Measurements from ENCODE around the gene PTTG1.

Gene PTTG1

DNA sequence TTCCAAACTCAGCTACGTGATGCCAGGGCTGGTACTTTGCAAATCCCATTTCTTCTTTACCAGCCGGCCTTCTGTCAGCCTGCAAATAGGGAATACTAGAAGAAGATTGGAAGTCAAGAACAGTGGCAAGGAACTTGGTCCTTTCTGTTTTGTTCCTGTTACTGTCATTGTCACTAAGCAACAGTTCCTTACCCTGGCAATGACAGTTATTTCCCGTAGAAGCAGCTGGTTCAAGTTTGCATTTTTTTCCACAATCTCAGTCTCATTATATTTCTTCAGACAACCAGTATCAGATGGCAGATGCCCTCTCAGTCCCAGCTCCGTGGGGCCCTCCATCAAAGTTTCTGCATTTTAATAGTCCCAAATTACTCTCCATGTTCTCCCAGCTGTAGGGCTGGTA, 42.1 kb upstream of the PTTG1 start:
- no peak for DNase-seq (ENCODE audit: low read depth)
- TF ChIP-seq, protein P1, sequence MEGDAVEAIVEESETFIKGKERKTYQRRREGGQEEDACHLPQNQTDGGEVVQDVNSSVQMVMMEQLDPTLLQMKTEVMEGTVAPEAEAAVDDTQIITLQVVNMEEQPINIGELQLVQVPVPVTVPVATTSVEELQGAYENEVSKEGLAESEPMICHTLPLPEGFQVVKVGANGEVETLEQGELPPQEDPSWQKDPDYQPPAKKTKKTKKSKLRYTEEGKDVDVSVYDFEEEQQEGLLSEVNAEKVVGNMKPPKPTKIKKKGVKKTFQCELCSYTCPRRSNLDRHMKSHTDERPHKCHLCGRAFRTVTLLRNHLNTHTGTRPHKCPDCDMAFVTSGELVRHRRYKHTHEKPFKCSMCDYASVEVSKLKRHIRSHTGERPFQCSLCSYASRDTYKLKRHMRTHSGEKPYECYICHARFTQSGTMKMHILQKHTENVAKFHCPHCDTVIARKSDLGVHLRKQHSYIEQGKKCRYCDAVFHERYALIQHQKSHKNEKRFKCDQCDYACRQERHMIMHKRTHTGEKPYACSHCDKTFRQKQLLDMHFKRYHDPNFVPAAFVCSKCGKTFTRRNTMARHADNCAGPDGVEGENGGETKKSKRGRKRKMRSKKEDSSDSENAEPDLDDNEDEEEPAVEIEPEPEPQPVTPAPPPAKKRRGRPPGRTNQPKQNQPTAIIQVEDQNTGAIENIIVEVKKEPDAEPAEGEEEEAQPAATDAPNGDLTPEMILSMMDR (IDR thresholded peaks at IDR 0.05; ENCODE audit: control insufficient read depth, insufficient read depth, low read depth, low read length, missing control alignments): no peak
- H3K4me3 ChIP-seq (ENCODE audit: control insufficient read depth, low read depth, low read length): no peak overlapping the region

DNA sequence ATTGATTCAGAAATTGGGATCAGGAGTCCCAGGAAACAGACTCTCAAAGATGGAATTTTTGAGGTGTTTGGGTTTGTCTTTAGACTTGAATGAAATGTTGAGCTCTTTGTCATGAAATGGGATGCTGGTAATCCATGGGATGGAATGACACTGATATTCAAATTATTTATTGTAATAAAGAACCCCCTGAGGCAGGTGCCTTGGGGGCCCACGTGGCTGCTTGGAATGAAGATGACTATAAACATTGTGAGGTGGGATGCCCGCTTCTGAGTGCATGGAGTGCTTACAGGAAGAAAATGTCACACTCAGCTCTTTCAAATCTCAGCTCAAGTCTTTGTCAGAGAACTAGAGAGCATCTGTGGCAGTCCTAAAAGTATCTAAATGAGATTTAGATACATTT, 41.6 kb upstream of the PTTG1 start:
- TF ChIP-seq, protein P1 (IDR thresholded peaks at IDR 0.05; ENCODE audit: control insufficient read depth, insufficient read depth, low read depth, low read length, missing control alignments): no peak
- DNase-seq (ENCODE audit: low read depth): no peak
- no peak overlapping the region for H3K4me3 ChIP-seq (ENCODE audit: control insufficient read depth, low read depth, low read length)

- no peak overlapping the region for H3K4me3 ChIP-seq (ENCODE audit: control insufficient read depth, low read depth, low read length)
- DNase-seq (ENCODE audit: low read depth): no peak
- TF ChIP-seq, protein P1 (IDR thresholded peaks at IDR 0.05; ENCODE audit: control insufficient read depth, insufficient read depth, low read depth, low read length, missing control alignments): no peak
Observed at GRCh38 chr5:160382346-160382745, 39.3 kb upstream of the PTTG1 start.

- TF ChIP-seq, protein P1 (IDR thresholded peaks at IDR 0.05; ENCODE audit: control insufficient read depth, insufficient read depth, low read depth, low read length, missing control alignments): no peak
- H3K4me3 ChIP-seq (ENCODE audit: control insufficient read depth, low read depth, low read length): no peak overlapping the region
- no peak for DNase-seq (ENCODE audit: low read depth)
Observed at GRCh38 chr5:160384681-160385080, 37.0 kb upstream of the PTTG1 start.

DNA sequence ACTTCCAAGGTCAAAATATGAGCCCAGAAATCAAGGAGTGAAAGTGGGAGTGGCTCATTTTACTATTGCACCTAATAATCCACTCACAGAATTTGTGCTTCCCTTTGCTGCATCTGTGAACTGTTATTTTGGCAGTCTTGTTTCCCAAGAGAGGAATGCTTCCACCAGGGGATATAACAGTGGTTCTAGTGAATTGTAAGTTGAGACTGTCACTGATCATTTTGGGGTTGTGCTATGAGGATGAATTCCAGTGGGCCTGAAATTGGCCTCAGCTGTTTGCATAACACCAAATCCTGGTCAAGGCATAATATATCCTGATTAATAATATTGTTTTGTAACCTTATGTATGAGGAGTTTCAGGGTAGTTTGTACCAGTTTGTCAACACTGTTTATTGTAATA, 36.2 kb upstream of the PTTG1 start:
- no peak overlapping the region for H3K4me3 ChIP-seq (ENCODE audit: control insufficient read depth, low read depth, low read length)
- TF ChIP-seq, protein P1 (IDR thresholded peaks at IDR 0.05; ENCODE audit: control insufficient read depth, insufficient read depth, low read depth, low read length, missing control alignments): no peak
- no peak for DNase-seq (ENCODE audit: low read depth)

DNA sequence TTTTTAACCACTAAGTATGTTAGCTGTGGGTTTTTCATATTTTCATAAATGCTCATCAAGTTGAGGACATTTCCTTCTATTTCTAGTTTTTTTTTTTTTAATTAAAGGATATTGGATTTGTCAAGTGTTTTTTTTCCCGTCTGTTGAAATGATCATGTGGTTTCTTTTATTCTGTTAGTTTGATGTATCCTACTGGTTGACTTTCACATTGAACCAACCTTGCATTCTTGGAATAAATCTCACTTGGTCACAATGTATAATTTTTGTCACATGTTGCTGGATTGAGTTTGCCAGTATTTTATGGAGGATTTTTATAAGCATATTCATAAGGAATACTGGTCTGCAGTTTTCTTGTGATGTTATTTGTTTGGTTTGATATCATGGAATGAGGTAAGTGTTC, 34.2 kb upstream of the PTTG1 start:
- TF ChIP-seq, protein P1 (IDR thresholded peaks at IDR 0.05; ENCODE audit: control insufficient read depth, insufficient read depth, low read depth, low read length, missing control alignments): no peak
- no peak overlapping the region for H3K4me3 ChIP-seq (ENCODE audit: control insufficient read depth, low read depth, low read length)
- no peak for DNase-seq (ENCODE audit: low read depth)

Measured in AG09309 (cell line).